Stimulated activated naive CD8-positive, alpha-beta T cell treated with anti-CD3 and anti-CD28 coated beads, Interleukin-15, Interleukin-2, amounts not matched to agents 100 U/mL and 50 U/mL, for 24 hours (primary cell): ENCODE measurements around the gene CCDC107.

Experiments
- ATAC-seq: fragments of 150-1000 bp; cut with Tn5 transposase; one replicate; pipeline ENCODE4 v1.10.0; 2021
- DNase-seq: peaks from one replicate; pipeline ENCODE4 v3.0.0; 2021

The CCDC107 gene

GRCh38 chr9:35705372-35705771, 47.3 kb downstream of the CCDC107 start:
- ATAC-seq (no peak), DNase-seq (no peak)

- ATAC-seq (no peak), DNase-seq (no peak)
Observed at GRCh38 chr9:35705836-35706430, 47.8 kb downstream of the CCDC107 start.

GRCh38 chr9:35706951-35707350, 48.9 kb downstream of the CCDC107 start:
- ATAC-seq: no peak
- no peak for DNase-seq

- no peak for DNase-seq
Observed at GRCh38 chr9:35708146-35708545, 50.1 kb downstream of the CCDC107 start.

GRCh38 chr9:35710818-35711500, 52.9 kb downstream of the CCDC107 start:
- DNase-seq: no peak
- ATAC-seq: no peak

More at GRCh38 chr9:35708146-35708545, 50.1 kb downstream of the CCDC107 start:
- ATAC-seq: no peak
